Measurements from ENCODE around the gene FRAS1. TPM values are rescaled to one million over a fixed set of nuclear protein-coding genes. Genes with fewer than 3 reads are reported as not detected.

Gene FRAS1
- total RNA-seq, 1 donor from 2014 or later: 8.8 TPM

- TF ChIP-seq POLR2A (IDR thresholded peaks at IDR 0.05) (no peak), POLR2AphosphoS5 (IDR thresholded peaks at IDR 0.05; ENCODE audit: insufficient read depth in 1 of 2, low read depth in 1 of 2) (no peak)
- TF ChIP-seq, protein P1, sequence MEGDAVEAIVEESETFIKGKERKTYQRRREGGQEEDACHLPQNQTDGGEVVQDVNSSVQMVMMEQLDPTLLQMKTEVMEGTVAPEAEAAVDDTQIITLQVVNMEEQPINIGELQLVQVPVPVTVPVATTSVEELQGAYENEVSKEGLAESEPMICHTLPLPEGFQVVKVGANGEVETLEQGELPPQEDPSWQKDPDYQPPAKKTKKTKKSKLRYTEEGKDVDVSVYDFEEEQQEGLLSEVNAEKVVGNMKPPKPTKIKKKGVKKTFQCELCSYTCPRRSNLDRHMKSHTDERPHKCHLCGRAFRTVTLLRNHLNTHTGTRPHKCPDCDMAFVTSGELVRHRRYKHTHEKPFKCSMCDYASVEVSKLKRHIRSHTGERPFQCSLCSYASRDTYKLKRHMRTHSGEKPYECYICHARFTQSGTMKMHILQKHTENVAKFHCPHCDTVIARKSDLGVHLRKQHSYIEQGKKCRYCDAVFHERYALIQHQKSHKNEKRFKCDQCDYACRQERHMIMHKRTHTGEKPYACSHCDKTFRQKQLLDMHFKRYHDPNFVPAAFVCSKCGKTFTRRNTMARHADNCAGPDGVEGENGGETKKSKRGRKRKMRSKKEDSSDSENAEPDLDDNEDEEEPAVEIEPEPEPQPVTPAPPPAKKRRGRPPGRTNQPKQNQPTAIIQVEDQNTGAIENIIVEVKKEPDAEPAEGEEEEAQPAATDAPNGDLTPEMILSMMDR (IDR thresholded peaks at IDR 0.05): no peak
- no peak overlapping the region for H3K4me3 ChIP-seq
- H3K36me3 ChIP-seq: no peaks in the 10 kb centered on the region
- no peaks in the 10 kb centered on the region for H3K9me3 ChIP-seq
- H3K27ac ChIP-seq: no peak overlapping the region
- H3K4me1 ChIP-seq: no peaks in the 10 kb centered on the region
- intact Hi-C loops (cut with DNase I): no loop called here
- no peaks in the 10 kb centered on the region for H3K27me3 ChIP-seq
- DNase-seq (ENCODE audit: extremely low spot score in 2 of 2): no peak
These were observed 261.0 kb downstream of the FRAS1 start for GRCh38 chr4:78318126-78318525.

DNA sequence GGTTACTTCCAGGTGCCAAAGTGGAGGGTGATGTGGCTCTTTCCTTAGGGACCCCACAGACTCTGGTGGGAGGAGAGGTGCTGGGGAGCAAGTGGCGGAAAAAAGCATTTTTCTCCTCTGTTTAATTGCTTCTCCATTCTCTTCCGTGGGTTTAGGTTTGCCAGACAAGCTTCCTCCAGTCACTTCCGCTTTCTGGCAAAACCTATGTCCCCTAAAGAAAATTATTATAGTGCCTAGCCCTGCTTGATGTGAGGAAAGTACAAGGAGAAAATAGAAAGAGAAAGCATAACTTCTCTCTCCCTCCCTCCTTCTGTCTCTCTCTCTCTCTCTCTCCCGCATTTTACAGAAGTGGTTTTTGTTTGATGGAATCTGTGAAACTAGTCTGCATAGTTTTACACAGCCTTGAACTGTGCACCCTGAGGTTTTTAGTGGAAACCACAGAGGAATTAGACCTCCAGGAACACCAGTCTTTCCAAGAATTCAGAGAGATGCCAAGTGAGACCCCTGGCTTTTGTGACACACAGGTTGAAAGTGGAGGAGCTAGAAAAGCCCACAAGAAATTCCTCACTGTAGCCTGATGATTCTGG lies 263.3 kb downstream of the FRAS1 start:
- Histone ChIP-seq H3K27me3 (no peaks in the 10 kb centered on the region), H3K4me1 (no peaks in the 10 kb centered on the region), H3K27ac (no peak overlapping the region), H3K9me3 (no peaks in the 10 kb centered on the region), H3K4me3 (no peak overlapping the region), H3K36me3 (no peaks in the 10 kb centered on the region)
- DNase-seq (ENCODE audit: extremely low spot score in 2 of 2): no peak
- TF ChIP-seq, protein P1 (IDR thresholded peaks at IDR 0.05): no peak
- TF ChIP-seq POLR2A (IDR thresholded peaks at IDR 0.05) (no peak), POLR2AphosphoS5 (IDR thresholded peaks at IDR 0.05; ENCODE audit: insufficient read depth in 1 of 2, low read depth in 1 of 2) (no peak)
- intact Hi-C loops (cut with DNase I): no loop called here

- Histone ChIP-seq H3K36me3 (no peaks in the 10 kb centered on the region), H3K9me3 (no peaks in the 10 kb centered on the region), H3K27ac (no peak overlapping the region), H3K4me3 (no peak overlapping the region), H3K27me3 (no peaks in the 10 kb centered on the region), H3K4me1 (no peaks in the 10 kb centered on the region)
- intact Hi-C loops (cut with DNase I): no loop called here
- no peak for DNase-seq (ENCODE audit: extremely low spot score in 2 of 2)
- TF ChIP-seq, protein P1 (IDR thresholded peaks at IDR 0.05): no peak
- no peak for TF ChIP-seq POLR2AphosphoS5 (IDR thresholded peaks at IDR 0.05; ENCODE audit: insufficient read depth in 1 of 2, low read depth in 1 of 2)
These were observed 264.9 kb downstream of the FRAS1 start for GRCh38 chr4:78322032-78322431.

DNA sequence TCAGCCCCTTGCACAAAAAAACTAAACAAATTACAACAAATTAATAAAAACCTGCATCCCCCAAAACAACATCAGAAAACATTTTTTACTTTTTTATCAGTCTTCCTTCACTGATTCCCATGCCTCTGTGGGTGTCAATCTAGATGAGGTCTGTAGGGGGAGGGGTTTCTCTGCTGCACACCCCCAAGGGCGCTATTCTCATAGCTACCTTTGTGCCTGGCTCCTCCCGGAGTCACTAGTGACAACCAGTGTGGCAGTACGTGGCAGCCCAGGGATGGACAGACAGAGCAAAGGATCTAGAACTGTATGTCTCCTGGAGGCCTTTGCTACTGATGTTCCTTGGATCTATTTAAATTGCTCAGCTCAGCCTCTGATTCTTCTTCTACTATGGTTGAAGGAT lies 266.3 kb downstream of the FRAS1 start:
- no peaks in the 10 kb centered on the region for H3K36me3 ChIP-seq
- no peak overlapping the region for H3K4me3 ChIP-seq
- H3K4me1 ChIP-seq: no peaks in the 10 kb centered on the region
- TF ChIP-seq POLR2A (IDR thresholded peaks at IDR 0.05) (no peak), POLR2AphosphoS5 (IDR thresholded peaks at IDR 0.05; ENCODE audit: insufficient read depth in 1 of 2, low read depth in 1 of 2) (no peak)
- TF ChIP-seq, protein P1 (IDR thresholded peaks at IDR 0.05): no peak
- no peaks in the 10 kb centered on the region for H3K27me3 ChIP-seq
- intact Hi-C loops (cut with DNase I): no loop called here
- H3K9me3 ChIP-seq: no peaks in the 10 kb centered on the region
- no peak overlapping the region for H3K27ac ChIP-seq
- DNase-seq (ENCODE audit: extremely low spot score in 2 of 2): no peak

DNA sequence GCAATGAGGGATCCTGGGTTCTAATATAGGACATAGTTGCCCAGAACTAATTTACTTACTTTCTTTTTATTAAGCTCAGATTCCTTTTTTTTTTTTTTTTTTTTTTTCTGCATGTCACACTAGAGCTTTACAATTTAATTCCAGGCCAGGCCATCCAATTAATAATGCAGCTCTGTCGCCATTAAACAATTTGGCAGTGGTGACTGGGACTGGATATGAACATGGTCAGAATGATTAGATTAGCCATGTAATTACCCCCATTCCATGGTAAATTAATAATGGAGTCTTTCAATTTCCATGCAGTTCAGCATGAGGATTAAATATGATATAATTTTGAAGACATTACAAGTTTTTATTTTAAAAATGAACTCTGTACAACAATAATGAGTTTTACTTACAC lies 267.5 kb downstream of the FRAS1 start:
- no peak overlapping the region for H3K27ac ChIP-seq
- DNase-seq (ENCODE audit: extremely low spot score in 2 of 2): no peak
- no peaks in the 10 kb centered on the region for H3K36me3 ChIP-seq
- TF ChIP-seq POLR2A (IDR thresholded peaks at IDR 0.05) (no peak), POLR2AphosphoS5 (IDR thresholded peaks at IDR 0.05; ENCODE audit: insufficient read depth in 1 of 2, low read depth in 1 of 2) (no peak)
- TF ChIP-seq, protein P1 (IDR thresholded peaks at IDR 0.05): no peak
- intact Hi-C loops (cut with DNase I): no loop called here
- H3K9me3 ChIP-seq: no peaks in the 10 kb centered on the region
- H3K4me1 ChIP-seq: no peaks in the 10 kb centered on the region
- no peaks in the 10 kb centered on the region for H3K27me3 ChIP-seq
- H3K4me3 ChIP-seq: no peak overlapping the region

Data from vagina (tissue), 2 donors.